Limb (tissue), 2 donors: ENCODE results near the gene LRMDA.

ENCODE experiments used
- DNase-seq, 2 donors: peaks; one replicate each; pipeline ENCODE4 v3.0.0-alpha.2; 2016; ENCODE audit errors: extremely low spot score in 2 of 2

Gene LRMDA

GRCh38 chr10:75431180-75432111 is at the start of gene LRMDA:
Gene LRMDA (plus strand): TSS chr10:75431624.
- DNase-seq = peak in 1 of 2 donors; percentile 42

- DNase-seq = no peak
Measured at GRCh38 chr10:75386128-75386527, 45.3 kb upstream of the LRMDA start.

DNA sequence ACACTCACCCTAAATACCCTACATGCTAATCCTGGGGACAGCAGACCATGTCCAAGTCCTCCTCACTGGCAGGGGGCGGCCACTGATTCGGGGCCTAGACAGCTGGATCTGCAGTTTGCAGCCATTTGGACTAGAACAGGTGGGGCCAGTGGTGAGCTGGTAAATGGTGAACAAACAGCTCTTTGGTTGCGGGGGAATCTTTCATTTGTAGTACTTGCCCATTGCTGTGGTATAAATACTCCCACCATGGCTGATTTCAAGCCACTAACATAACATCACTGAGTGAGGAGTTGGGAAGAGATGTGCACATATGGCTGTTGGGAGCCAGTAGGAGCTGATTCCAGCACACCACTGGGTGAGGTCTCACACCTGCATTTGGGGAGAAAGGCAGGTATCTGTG is 43.3 kb upstream of the LRMDA start:
- no peak for DNase-seq

DNA sequence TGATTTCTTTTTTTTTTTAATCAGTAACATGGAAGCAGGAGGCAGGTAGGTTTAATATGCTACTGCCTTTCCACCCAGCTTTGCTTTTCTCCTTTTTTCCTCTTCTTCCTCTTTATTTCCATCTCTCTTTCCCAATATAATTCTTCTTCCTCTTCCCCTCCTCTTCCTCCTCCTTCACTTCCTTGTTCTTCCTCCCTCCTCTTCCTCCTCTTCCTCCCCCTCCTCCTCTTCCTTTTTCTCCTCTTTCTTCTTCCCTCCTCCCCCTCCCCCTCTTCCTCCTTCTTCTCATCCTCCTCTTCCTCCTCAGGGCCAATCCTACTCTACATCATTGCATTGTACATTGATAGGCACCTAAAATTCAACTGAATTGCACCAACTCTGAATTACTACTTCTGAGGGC is 41.2 kb upstream of the LRMDA start:
- no peak for DNase-seq

DNA sequence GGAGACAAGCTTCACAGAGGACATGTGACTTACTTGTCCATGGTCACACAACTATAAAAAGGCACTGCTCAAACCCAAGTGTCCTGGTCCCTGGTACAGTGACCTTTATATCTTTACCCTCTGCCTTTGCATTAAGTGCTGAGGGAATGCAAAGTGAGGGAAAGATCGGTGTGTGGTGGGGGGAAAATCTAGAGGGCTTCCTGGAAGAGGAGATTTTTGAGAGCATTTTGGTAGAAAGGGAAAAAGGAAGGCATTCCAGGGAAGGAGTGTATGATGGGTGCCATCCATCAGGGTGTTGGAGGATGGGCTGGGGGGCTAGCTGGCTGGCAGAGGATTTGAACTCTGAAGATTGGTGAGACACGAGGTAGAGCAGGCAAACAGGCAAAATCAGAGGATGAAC is 39.2 kb upstream of the LRMDA start:
- DNase-seq = no peak

GRCh38 chr10:75392744-75393143 is 38.7 kb upstream of the LRMDA start:
- DNase-seq = no peak

GRCh38 chr10:75394221-75394620 is 37.2 kb upstream of the LRMDA start:
- no peak for DNase-seq

- DNase-seq = peak; percentile 49 to 89
Measured at GRCh38 chr10:75395066-75395931, 36.1 kb upstream of the LRMDA start.

- peak in 1 of 2 donors; percentile 71 for DNase-seq
Measured at GRCh38 chr10:75395932-75396630, 35.3 kb upstream of the LRMDA start.

DNA sequence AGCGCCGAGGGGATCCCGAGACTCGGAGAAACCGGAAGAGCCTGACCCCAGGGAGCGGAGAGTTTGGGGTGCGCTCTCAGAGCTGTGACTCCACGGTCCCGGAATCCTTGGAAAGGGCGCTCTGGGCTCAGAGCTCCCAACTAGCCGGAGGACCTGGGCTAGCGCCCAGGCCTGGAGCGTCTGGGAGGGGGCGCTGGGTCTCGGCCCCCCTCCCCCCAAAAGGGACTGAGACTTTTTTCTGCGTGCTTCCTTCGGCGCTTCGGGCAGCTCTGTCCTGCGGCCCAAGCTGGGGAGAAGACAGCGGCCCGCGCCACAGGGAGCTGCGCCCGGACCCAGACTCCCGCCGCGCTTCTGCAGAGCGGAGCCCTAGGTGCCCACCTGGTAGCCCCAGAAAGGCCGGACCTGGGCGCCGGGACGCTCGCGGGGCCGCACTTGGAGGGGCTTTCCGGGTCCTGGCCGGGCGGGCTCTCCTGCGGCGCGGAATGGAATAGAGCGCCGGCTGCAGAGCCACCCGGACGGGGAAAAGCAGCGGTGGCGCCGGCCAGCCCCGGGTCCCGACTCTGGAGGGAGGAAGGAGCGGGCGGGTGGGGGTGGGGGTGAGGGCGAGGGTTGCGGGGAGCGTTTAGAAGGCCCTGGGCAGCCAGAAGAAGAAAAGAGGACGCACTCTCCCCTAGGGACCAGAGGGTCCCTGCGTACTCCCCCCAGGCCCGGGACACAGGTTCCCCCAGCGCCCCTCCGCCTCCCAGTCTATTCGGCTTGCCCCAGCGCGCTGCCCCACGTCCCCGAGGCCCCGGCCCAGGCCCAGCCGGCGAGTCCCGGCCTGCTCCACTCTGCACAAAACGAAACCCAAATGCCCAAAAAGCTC is 34.6 kb upstream of the LRMDA start:
- DNase-seq = peak in 1 of 2 donors; percentile 72

GRCh38 chr10:75397496-75398199 is 33.8 kb upstream of the LRMDA start:
- peak in 1 of 2 donors; percentile 68 for DNase-seq

- no peak for DNase-seq
Measured at GRCh38 chr10:75398200-75398691, 33.2 kb upstream of the LRMDA start.

DNA sequence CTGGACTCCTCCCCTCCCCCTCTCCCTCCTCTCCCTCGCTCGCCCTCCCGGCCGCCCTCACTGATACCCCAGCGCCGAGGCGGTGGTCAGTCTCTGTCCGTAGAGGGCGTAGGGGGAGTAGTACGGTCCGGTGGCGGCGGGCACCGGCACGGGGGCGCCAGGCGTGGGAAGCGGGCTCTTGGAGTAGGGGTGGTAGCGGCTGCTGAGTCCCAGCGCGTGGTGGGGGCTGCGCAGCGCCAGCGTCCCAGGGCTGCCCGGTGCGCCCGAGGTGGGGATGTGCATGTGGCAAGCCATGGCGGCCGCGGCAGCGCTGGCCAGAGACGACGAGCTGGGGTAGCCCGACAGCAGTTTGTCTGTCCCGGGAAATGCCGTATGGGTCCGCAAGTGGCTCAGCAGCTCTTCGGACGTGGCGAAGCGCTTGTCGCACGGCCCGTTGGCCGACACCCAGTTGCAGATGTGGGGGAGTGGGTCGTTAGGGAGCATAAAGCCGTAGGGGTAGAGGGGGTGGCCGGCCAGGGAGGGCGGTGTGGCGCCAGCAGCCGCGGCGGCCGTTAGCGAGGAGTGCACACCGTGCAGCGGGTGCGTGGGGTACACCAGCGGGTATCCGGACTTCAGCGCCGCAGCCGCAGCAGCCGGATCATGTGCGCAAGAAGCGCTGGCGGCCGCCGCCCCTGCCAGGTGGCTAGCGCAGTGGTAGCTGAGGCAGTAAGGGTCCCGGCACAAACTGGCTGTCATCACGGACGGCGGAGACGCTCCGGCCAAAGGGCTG is 32.5 kb upstream of the LRMDA start:
- peak in 1 of 2 donors; percentile 73 for DNase-seq

- peak; percentile 73 to 89 for DNase-seq
Measured at GRCh38 chr10:75399461-75400162, 31.8 kb upstream of the LRMDA start.

DNA sequence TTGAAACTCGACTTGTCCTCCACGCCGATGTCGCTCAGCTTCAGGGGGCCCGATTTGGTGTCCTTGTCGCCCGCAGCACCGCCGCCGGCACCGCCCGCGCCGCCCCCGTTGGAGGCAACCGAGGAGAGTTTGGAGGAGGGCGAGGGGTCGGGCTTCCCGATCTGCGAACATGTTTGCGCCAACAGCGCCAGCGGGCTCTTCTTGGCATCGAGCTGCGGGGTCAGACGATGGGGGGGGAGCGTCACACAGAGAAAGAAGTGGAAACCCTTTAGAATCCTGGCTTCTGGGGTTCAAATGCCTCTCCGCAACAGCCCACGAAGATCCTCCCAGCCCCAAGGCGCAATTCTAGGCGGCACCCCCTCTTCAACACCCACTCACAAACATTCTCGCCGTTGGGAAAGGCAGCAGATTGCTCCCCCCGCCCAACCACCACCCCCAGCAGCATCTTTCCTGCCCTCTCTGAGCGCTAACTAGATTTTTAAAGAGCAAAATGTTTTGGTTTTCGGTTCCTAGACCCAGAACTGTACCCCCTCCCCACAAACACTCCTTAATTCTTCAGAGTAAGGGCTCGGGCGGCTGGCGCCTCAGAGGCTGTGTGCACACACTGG is 31.2 kb upstream of the LRMDA start:
- peak in 1 of 2 donors; percentile 13 for DNase-seq

DNA sequence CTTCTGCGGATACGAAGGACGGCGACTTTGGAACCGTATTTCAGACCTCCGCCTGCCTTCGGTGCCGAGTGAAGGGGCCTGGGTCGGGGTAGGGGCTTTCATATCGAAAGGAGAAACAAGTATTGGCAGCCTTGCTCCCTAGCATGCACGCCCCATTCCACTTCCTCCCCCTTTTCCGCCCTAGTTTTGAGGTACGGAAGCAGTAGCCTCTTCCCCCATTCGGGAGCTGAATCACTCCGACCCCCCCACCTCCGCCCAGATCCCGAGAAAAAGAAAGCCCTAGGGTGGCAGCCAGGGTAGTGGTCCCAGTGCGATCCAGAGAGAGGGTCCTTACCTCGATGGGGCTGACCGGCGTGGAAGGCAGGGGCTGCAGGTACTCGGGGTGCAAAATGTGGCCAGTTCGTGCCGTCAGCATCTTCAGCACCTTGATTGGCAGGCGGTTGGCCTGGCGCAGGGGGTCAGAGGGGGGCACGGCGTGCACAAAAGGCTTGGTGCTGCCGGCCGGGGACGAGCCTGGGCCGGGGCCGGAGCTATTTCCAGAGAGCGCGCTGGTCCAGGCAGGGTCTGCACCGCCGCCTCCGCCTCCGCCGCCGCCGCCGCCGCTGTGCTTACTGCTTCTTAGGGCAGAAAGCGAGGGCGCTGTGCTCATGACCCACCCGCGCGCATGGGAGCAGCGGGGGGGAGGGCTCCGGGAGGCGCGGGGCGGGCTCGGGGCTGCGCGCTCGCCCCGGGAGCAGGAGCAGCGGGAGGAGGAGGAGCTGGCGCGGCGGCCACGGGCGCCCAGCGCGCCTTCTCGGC is 30.5 kb upstream of the LRMDA start:
- no peak for DNase-seq
